SK-N-SH (cell line): ENCODE results near the gene TNRC6B. TPM values are rescaled to one million over a fixed set of nuclear protein-coding genes. Genes with fewer than 3 reads are reported as not detected.

Source experiments
- CTCF ChIA-PET: fragments of 300-600, 350-600 bp; formaldehyde crosslinking; extraction: SDS; loops from one replicate; lab custom pipeline; 2021; lab: Yijun Ruan, JAX
- POLR2A ChIA-PET: fragments of 350-600 bp; sonication (Branson Sonifier 250); formaldehyde crosslinking; extraction: SDS; loops from one replicate; lab custom pipeline; 2020; ENCODE audit warnings: antibody characterized with exemption, inconsistent platforms; lab: Yijun Ruan, JAX
- DNase-seq: peaks from one replicate; pipeline ENCODE4 v3.0.0; 2012
- H2AFZ ChIP-seq: fragments of 200-600 bp; sonication (generic); 2 replicates; pipeline ENCODE4 v1.8.1; 2016; ENCODE audit warnings: antibody characterized with exemption, mild to moderate bottlenecking, low read depth
- H3F3A ChIP-seq: fragments of 200-600 bp; sonication (generic); replicated peaks from 2 replicates; pipeline ENCODE3; 2016; ENCODE audit warnings: antibody characterized with exemption, mild to moderate bottlenecking; ENCODE audit not compliant: insufficient read depth
- H3K27ac ChIP-seq, 2 experiments: fragments of 200-500 bp in 1 of 2; fragments of 200-600 bp in 1 of 2; sonication (Bioruptor generic) in 1 of 2; sonication (generic), shearing (Covaris generic) in 1 of 2; 2 replicates each; pipeline versions ENCODE4 v1.5.1 to v1.6.1; 2014 to 2016; ENCODE audit warnings: low read depth in 2 of 2, inconsistent platforms in 1 of 2, low read length in 1 of 2, mild to moderate bottlenecking in 1 of 2, mixed read lengths in 1 of 2
- H3K27me3 ChIP-seq: fragments of 200-600 bp; sonication (generic), shearing (Covaris generic); 2 replicates; pipeline ENCODE4 v1.6.1; 2016; ENCODE audit warnings: mixed run types; ENCODE audit not compliant: insufficient read depth
- H3K36me3 ChIP-seq, 2 experiments: fragments of 200-500 bp in 1 of 2; fragments of 200-600 bp in 1 of 2; sonication (Bioruptor generic) in 1 of 2; sonication (generic) in 1 of 2; replicated peaks in 1 of 2; 2 replicates each; pipeline versions ENCODE3 to v1.5.1; 2014 to 2016; ENCODE audit warnings: low read length in 1 of 2, mild to moderate bottlenecking in 1 of 2; ENCODE audit not compliant: insufficient read depth in 2 of 2, control insufficient read depth in 1 of 2
- H3K4me1 ChIP-seq, 2 experiments: fragments of 200-500 bp in 1 of 2; fragments of 200-600 bp in 1 of 2; sonication (Bioruptor generic) in 1 of 2; sonication (generic), shearing (Covaris generic) in 1 of 2; 2 replicates each; pipeline versions ENCODE4 v1.5.1 to v1.6.1; 2014 to 2016; ENCODE audit warnings: low read depth in 1 of 2, low read length in 1 of 2, mixed run types in 1 of 2; ENCODE audit not compliant: insufficient read depth in 2 of 2, control insufficient read depth in 1 of 2
- H3K4me2 ChIP-seq: fragments of 200-600 bp; sonication (generic), shearing (Covaris generic); 2 replicates; pipeline ENCODE4 v1.6.1; 2017; ENCODE audit warnings: mixed run types
- H3K4me3 ChIP-seq, 2 experiments: fragments of 200-500 bp in 1 of 2; fragments of 200-600 bp in 1 of 2; sonication (Bioruptor generic) in 1 of 2; sonication (generic), shearing (Covaris generic) in 1 of 2; 2 replicates each; pipeline versions ENCODE4 v1.5.1 to v1.8.1; 2014 to 2016; ENCODE audit warnings: low read depth in 2 of 2, inconsistent platforms in 1 of 2, low read length in 1 of 2, mild to moderate bottlenecking in 1 of 2, mixed read lengths in 1 of 2, moderate library complexity in 1 of 2
- H3K79me2 ChIP-seq: fragments of 200-600 bp; sonication (generic); 2 replicates; pipeline ENCODE4 v1.8.1; 2017; ENCODE audit warnings: mild to moderate bottlenecking; ENCODE audit not compliant: insufficient read depth
- H3K9ac ChIP-seq: fragments of 200-600 bp; sonication (generic); 2 replicates; pipeline ENCODE4 v1.6.1; 2017; ENCODE audit warnings: mixed run types
- H3K9me2 ChIP-seq: fragments of 200-600 bp; sonication (generic); 2 replicates; pipeline ENCODE4 v1.6.1; 2017; ENCODE audit warnings: mixed run types
- H3K9me3 ChIP-seq: fragments of 200-600 bp; sonication (generic); 2 replicates; pipeline ENCODE4 v1.6.1; 2017; ENCODE audit warnings: mixed run types, mild to moderate bottlenecking, moderate library complexity
- H4K20me1 ChIP-seq: fragments of 200-600 bp; sonication (generic); 2 replicates; pipeline ENCODE4 v1.6.1; 2017; ENCODE audit warnings: mild to moderate bottlenecking, mixed run types; ENCODE audit not compliant: insufficient read depth
- ELF1 ChIP-seq: IDR thresholded peaks from 2 replicates; pipeline ENCODE4 v1.4.0; 2012
- EP300 ChIP-seq, 2 experiments: IDR thresholded peaks; 2 replicates each; pipeline versions ENCODE4 v1.4.0 to v1.6.1; 2012; ENCODE audit warnings: borderline replicate concordance in 1 of 2, low read depth in 1 of 2, low read length in 1 of 2
- EZH2phosphoT487 ChIP-seq: fragments of 200-600 bp; sonication (generic); IDR thresholded peaks from 2 replicates; pipeline ENCODE4 v1.6.1; 2017; ENCODE audit warnings: low read depth, mixed run types, mild to moderate bottlenecking, antibody characterized with exemption, moderate library complexity, borderline replicate concordance
- FOXJ3 ChIP-seq: sonication (generic); formaldehyde crosslinking; IDR thresholded peaks from 2 replicates; pipeline ENCODE4 v1.5.1; 2020; ENCODE audit warnings: mild to moderate bottlenecking, missing genetic modification reagents
- FOXM1 ChIP-seq: IDR thresholded peaks from 2 replicates; pipeline ENCODE4 v1.4.0; 2012; ENCODE audit warnings: low read depth, mild to moderate bottlenecking
- GATA2 ChIP-seq: sonication (generic); formaldehyde crosslinking; IDR thresholded peaks from 2 replicates; pipeline ENCODE4 v1.5.0; 2020; ENCODE audit warnings: mild to moderate bottlenecking, missing genetic modification reagents
- MEF2A ChIP-seq: IDR thresholded peaks from 2 replicates; pipeline ENCODE4 v1.4.0; 2012; ENCODE audit warnings: low read depth, borderline replicate concordance
- NFIC ChIP-seq: IDR thresholded peaks from 2 replicates; pipeline ENCODE4 v1.4.0; 2012; ENCODE audit warnings: borderline replicate concordance
- NRF1 ChIP-seq: IDR thresholded peaks from 2 replicates; pipeline ENCODE4 v1.6.1; 2012; ENCODE audit warnings: low read depth, mild to moderate bottlenecking, low read length
- PBX3 ChIP-seq: IDR thresholded peaks from 2 replicates; pipeline ENCODE4; 2012
- POLR2AphosphoS5 ChIP-seq: IDR thresholded peaks from 2 replicates; pipeline ENCODE4 v1.6.1; 2012; ENCODE audit warnings: low read depth, low read length
- RAD21 ChIP-seq: IDR thresholded peaks from 2 replicates; pipeline ENCODE4 v1.6.1; 2012; ENCODE audit warnings: mild to moderate bottlenecking, low read length
- RCOR1 ChIP-seq: fragments of 150-350 bp; IDR thresholded peaks from 2 replicates; pipeline ENCODE4 v1.6.1; 2017; ENCODE audit warnings: antibody characterized with exemption, low read length
- REST ChIP-seq: IDR thresholded peaks from 2 replicates; pipeline ENCODE4 v1.6.1; 2012; ENCODE audit warnings: mild to moderate bottlenecking, low read depth, low read length, moderate library complexity
- RFX5 ChIP-seq: IDR thresholded peaks from 2 replicates; pipeline ENCODE4 v1.6.1; 2012; ENCODE audit warnings: mild to moderate bottlenecking, improper control_type of control experiment, low read length
- RXRA ChIP-seq: IDR thresholded peaks from 2 replicates; pipeline ENCODE4 v1.4.0; 2012; ENCODE audit warnings: low read depth, mild to moderate bottlenecking, borderline replicate concordance
- SMC3 ChIP-seq: IDR thresholded peaks from 2 replicates; pipeline ENCODE4 v1.6.1; 2012; ENCODE audit warnings: low read depth, low read length, improper control_type of control experiment
- TAF1 ChIP-seq: IDR thresholded peaks from 2 replicates; pipeline ENCODE4 v1.6.1; 2012; ENCODE audit warnings: low read depth, mild to moderate bottlenecking, low read length, moderate library complexity, borderline replicate concordance
- TCF12 ChIP-seq: IDR thresholded peaks from 2 replicates; pipeline ENCODE4 v1.4.0; 2012
- TEAD4 ChIP-seq: IDR thresholded peaks from 2 replicates; pipeline ENCODE4 v1.4.0; 2012; ENCODE audit warnings: mild to moderate bottlenecking, borderline replicate concordance; ENCODE audit not compliant: insufficient read depth
- YY1 ChIP-seq: IDR thresholded peaks from 2 replicates; pipeline ENCODE4 v1.4.0; 2012; ENCODE audit warnings: low read depth, mild to moderate bottlenecking
- WGBS: methylation state at CpG from one replicate; pipeline ENCODE4 v1.1.6; 2017; ENCODE audit warnings: low lambda C conversion rate; 5-methylcytosine and 5-hydroxymethylcytosine counted together
- polyA plus RNA-seq, 3 experiments: library from polyadenylated mRNA; depleted of rRNA; stranded (reverse); fragments of >200 nt; gene quantifications; 2 replicates each; pipeline ENCODE4 v1.2.3, GENCODE V29; 2012
- TF ChIP-seq, protein P1 (sequence below): fragments of 150-350 bp; IDR thresholded peaks from 2 replicates; pipeline ENCODE4 v1.6.1; 2017; ENCODE audit warnings: antibody characterized with exemption, low read length, low read depth, borderline replicate concordance

Gene TNRC6B
- polyA plus RNA-seq, 1 of the 3 experiments (the other 2 are of a cell fraction) = 1.2 TPM

- peaks cover 1% of the 10 kb centered on the region; the same call in 1 of the 2 replicates for H3K79me2 ChIP-seq
- H3K4me3 ChIP-seq = no peak overlapping the region
- no peaks in the 10 kb centered on the region for H3K27me3 ChIP-seq
- no peaks in the 10 kb centered on the region for H3K36me3 ChIP-seq
- H2AFZ ChIP-seq = no peak overlapping the region
- no peaks in the 10 kb centered on the region for H3K9me3 ChIP-seq
- no peaks in the 10 kb centered on the region for H3F3A ChIP-seq
- WGBS = 43% methylated on average over 3 of the region's 4 CpGs
- H3K4me2 ChIP-seq = no peak overlapping the region
- H3K9ac ChIP-seq = no peak overlapping the region
- POLR2A ChIA-PET = no interaction called here
- TF ChIP-seq NFIC (no peak), FOXJ3 (CRISPR knock-in tag) (no peak), POLR2AphosphoS5 (no peak), RAD21 (no peak), NRF1 (no peak), EP300 (IDR thresholded peaks at IDR 0.05; ENCODE audit: borderline replicate concordance in 1 of 2, low read depth in 1 of 2, low read length in 1 of 2) (no peak), RXRA (no peak), TEAD4 (no peak), RFX5 (no peak), EZH2phosphoT487 (no peak), ELF1 (no peak), TAF1 (no peak), SMC3 (no peak), MEF2A (no peak), GATA2 (no peak), TCF12 (no peak), RCOR1 (no peak)
- TF ChIP-seq, protein P1, sequence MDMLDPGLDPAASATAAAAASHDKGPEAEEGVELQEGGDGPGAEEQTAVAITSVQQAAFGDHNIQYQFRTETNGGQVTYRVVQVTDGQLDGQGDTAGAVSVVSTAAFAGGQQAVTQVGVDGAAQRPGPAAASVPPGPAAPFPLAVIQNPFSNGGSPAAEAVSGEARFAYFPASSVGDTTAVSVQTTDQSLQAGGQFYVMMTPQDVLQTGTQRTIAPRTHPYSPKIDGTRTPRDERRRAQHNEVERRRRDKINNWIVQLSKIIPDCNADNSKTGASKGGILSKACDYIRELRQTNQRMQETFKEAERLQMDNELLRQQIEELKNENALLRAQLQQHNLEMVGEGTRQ = no peak
- no peak overlapping the region for H3K27ac ChIP-seq
- H3K9me2 ChIP-seq = no peaks in the 10 kb centered on the region
- H4K20me1 ChIP-seq = no peaks in the 10 kb centered on the region
- CTCF ChIA-PET = no interaction called here
- no peaks in the 10 kb centered on the region for H3K4me1 ChIP-seq
- DNase-seq = no peak
Measured at GRCh38 chr22:40341604-40342003, 163.9 kb downstream of the TNRC6B start.

GRCh38 chr22:40342521-40342920 lies 164.8 kb downstream of the TNRC6B start:
- Histone ChIP-seq H3K9ac (no peak overlapping the region), H3K9me2 (no peaks in the 10 kb centered on the region), H3K9me3 (no peaks in the 10 kb centered on the region), H3K27ac (no peak overlapping the region), H3K4me3 (no peak overlapping the region), H3K4me2 (no peak overlapping the region), H3K4me1 (peaks cover 0 to 1% of the 10 kb centered on the region in 2 experiments; a peak in 3 of 4 replicates), H3K36me3 (no peaks in the 10 kb centered on the region), H3F3A (no peaks in the 10 kb centered on the region), H3K27me3 (no peaks in the 10 kb centered on the region), H4K20me1 (no peaks in the 10 kb centered on the region), H2AFZ (no peak overlapping the region), H3K79me2 (peaks cover 10% of the 10 kb centered on the region)
- WGBS = 98% methylated on average over 9 of the region's 9 CpGs
- DNase-seq = no peak
- TF ChIP-seq NFIC (no peak), PBX3 (no peak), FOXM1 (no peak), REST (no peak), FOXJ3 (CRISPR knock-in tag) (no peak), YY1 (no peak), RAD21 (no peak)
- CTCF ChIA-PET = no interaction called here
- POLR2A ChIA-PET = no interaction called here
